Measurements from ENCODE around the gene RFX1.
"Not testable (repeated sequence)": the region's sequence is repeated elsewhere in the genome, so short reads cannot be mapped to it uniquely, and the experiment has no call there.

Gene RFX1

DNA sequence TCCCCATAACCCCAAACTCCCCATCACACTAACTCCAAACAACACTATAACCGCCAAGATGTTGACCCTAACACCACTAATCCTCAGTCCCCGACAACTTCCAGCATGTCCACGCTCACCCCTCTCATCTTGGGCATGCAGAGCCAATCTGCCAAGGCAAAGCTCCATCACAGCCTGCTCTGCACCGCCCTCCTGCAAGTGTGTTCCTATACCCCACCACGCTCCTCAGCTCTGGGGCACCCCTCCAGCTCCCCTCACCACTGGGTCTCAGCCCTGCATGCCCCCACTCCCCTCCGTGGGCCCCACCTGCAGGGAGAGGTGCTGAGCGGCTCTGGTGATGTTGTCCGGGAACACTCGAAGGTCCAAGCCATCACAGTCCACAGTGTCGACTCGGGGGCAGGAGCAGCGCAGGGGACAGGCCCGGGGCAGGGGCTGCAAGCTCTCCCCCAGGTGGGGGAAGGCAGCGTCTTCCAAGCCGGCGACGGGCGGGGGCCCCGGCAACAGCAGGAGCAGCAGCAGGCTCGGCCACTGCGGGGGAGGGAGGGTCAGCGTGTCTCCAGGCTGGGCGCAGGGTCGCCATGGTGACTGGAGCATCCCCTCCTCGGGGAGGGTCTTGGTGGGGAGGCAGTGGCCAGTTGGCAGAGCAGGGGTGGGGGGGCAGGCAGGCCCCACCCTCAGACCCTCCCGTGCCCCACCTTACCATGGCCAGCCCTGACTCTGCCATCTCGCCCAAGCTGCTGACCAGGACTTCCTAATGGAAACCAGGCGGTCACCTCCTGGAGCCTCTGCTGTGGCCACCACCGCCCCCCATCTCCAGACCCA, 68.4 kb downstream of the RFX1 start:
- no peak for DNase-seq (ENCODE audit: low read depth, low spot score)

DNA sequence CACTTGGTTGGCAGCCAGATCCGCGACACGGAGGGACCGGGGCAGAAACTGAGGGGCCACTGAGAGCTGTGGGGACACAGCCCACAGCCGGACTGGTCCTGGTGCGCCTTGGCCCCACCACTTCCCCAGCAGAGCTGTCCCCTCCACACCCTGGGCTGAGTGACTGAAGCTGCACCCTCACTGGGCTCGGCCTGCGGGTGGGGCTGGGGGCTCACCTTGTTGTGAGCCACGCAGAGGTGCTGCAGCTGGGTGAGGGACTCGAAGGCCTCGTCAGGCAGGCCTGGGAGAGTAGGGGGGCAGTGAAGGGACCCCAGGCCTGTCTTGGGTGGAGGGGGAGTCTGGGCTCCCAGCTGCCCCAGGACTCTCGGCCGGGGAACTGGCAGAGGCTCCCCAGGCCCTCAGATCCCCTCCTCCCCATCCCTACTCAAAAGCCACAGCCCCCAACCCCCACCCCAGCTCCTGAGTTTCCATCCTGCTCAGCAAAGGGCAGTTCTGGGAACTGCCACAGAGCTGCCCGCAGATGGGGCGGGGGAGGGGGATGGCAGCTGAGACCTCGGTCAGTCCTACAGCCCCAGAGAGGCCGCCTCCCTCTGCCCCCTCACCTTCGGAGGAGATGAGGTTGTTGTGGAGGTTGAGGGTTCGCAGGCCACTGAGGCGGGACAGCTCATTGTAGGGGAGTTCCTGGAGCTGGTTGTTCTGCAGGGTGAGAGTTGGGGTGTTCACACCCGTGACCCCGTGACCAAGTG, 70.2 kb downstream of the RFX1 start:
- DNase-seq (ENCODE audit: low read depth, low spot score): no peak

DNA sequence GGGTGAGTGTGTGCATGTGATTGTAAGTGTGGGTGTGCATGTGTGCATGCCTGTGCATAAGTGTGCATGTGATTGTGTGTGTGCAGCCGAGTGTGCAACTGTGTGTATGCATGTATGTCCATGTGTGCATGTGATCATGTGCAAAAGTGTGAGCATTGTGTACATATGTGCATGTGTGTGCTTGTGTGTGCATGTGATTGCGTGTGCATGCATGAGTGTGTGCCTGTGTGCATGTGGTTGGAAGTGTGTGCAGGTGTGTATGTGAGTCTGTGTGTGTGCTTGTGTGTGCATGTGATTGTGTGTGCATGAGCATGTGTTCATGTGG, 71.4 kb downstream of the RFX1 start:
- DNase-seq (ENCODE audit: low read depth, low spot score): no peak

DNA sequence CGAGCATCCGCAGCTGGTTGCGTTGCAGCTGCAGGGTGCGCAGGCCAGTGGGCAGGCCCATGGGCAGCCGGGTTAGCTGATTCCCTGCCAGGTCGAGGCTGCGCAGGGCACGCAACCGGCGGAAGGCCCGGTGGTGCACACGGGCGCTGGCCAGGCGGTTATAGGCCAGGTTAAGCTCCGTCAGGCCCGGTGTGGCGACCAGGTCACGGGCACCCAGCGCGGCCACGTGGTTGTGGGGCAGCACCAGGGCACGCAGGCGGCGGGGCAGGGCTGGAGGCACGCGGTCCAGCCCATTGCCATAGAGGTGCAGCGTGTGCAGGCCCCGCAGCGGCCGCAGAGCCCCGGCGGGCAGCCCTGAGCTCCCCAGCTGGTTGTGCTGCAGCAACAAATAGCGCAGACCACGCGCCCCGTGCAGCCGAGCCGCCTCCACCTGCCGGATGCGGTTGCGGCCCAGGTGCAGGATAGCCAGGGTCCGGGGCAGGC, 73.2 kb downstream of the RFX1 start:
- DNase-seq (ENCODE audit: low read depth, low spot score): no peak

DNA sequence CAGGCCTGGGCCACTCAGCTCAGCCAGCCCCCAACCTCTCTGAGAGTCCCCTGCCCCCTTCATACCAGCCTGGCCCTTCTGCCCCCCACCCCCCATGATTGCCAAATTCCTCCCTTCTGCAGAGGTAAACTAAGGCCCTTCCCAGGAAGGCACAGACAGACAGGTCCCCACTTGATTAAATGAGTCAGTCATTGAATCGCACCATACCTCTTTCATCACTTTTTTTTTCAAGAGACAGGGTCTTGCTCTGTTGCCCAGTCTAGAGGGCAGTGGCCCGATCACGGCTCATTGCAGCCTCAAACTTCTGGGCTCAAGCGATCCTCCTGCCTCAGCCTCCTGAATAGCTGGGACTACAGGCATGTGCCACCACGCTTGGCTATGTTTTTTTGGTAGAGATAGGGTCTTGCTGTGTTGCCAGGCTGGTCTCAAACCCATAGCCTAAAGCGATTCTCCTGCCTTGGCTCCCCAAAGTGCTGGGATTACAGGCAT, 73.9 kb downstream of the RFX1 start:
- DNase-seq (ENCODE audit: low read depth, low spot score): no peak

DNA sequence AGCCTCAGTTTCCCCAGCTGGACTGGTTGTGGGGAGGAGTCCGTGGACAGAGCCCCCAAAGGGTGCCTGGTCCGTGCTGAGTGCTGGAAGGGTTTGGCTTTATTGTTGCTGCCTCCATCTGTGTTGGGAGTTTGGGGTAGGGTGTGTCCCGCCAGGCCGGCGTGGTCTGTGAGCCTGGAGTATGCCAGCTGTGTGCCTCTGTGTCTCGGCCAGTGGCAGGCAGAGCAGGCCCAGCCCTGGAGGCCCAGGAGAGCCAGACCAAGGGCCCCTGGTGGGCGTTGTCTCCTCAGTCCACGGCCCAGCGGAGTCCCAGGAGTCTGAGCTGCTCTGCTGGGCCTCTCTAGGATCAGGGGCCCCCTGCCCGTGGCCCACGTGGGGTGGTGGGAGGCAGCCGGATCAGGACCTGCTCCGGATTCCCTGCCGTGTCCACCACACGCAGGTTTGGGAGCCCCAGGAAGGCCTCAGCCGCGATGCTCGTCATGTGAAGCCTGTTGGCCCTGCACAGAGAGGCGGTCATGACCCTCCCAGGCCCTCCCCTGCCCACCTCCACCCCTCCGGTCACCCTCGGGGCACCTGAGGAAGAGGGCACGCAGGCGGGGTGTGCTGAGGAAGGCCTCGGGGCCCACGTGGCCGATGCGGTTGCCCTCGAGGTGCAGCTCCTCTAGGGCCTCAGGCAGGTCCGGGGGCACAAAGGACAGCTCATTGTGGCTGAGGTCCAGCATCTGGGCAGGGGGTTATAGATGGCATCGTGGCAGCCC, 74.5 kb downstream of the RFX1 start:
- no peak for DNase-seq (ENCODE audit: low read depth, low spot score)

DNA sequence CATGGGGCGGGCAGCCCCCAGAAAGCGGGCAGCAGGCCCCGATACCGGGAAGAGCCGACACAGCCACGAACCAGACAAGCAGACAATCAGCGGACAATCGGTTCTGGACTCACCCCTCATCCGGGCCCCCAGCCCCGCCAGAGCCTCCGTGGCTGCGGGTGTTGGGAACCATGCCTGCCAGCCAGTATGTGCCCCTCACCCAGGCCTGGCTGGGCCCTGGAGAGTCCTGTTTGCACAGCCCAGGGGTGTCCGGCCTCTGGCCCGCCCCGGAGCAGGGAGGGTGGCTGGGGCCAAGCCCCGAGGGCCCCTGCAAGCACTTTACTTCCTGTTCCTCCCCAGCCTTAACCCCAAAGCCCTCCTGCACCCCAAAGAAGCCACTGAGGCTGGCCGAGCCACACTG, 75.7 kb downstream of the RFX1 start:
- DNase-seq (ENCODE audit: low read depth, low spot score): no peak

DNA sequence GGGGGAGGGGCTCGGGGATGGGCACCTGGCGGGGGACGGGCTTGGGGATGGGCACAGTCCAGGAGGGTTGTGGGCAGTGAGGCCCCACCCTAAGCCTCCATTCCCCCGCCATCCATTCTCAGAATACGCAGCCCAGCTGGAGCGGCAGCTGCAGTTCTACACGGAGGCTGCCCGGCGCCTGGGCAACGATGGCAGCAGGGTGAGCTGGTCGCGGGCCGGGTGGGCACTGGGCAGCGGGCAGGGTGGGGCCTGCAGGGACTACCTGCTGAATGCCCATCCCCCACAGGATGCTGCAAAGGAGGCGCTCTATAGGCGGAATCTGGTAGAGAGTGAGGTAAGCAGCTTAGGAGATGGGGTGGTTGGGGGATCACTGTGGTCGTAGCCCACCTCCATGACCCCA, 76.2 kb downstream of the RFX1 start:
- DNase-seq (ENCODE audit: low read depth, low spot score): no peak

DNA sequence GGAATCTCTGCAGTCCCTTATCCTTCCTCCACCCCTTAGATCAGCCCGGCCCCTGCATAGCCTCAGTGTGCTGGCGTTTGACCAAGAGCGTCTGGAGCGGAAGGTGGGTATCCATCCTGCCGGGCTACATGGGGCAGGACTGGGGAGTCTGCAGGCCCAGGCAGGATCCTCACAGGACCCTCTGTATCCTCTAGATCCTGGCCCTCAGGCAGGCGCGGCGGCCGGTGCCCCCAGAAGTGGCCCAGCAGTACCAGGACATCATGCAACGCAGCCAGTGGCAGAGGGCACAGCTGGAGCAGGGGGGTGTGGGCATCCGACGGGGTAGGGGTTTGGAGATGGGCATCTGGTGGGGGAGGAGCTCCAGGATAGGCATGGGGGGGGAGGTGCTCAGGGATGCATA, 76.8 kb downstream of the RFX1 start:
- DNase-seq (ENCODE audit: low read depth, low spot score): no peak

DNA sequence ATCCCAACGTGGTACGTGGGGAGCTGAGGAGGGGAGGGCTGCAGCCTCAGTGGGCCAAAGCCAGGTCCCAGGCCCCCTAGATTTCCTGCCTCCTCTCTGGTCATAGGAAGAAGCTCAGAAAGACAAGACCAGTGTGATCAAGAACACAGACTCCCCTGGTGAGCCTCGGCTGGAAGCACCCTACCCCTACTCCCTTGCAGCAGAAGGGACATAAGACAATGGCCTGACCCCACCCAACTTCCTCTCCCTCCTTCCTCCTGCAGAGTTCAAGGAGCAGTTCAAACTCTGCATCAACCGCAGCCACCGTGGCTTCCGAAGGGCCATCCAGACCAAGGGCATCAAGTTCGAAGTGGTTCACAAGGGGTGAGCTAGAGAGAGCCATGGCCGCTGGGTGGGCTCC, 79.4 kb downstream of the RFX1 start:
- no peak for DNase-seq (ENCODE audit: low read depth, low spot score)

DNA sequence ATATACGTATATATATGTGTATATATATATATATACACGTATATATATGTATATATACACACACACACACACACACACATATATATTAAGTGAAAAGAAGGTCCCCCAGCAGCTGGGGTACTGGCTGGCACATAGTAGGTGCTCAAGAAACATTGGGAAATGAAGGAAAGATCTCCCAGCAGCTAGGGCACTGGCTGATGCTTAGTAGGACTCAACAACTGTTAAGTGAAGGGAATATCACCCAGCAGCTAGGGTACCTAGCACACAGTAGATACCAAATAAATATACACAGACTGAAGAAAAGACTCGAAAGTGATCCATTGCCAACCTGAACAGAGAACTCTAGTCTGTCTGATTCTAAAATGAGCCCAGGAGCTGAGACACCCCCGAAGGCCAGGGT, 80.1 kb downstream of the RFX1 start:
- no peak for DNase-seq (ENCODE audit: low read depth, low spot score)

DNA sequence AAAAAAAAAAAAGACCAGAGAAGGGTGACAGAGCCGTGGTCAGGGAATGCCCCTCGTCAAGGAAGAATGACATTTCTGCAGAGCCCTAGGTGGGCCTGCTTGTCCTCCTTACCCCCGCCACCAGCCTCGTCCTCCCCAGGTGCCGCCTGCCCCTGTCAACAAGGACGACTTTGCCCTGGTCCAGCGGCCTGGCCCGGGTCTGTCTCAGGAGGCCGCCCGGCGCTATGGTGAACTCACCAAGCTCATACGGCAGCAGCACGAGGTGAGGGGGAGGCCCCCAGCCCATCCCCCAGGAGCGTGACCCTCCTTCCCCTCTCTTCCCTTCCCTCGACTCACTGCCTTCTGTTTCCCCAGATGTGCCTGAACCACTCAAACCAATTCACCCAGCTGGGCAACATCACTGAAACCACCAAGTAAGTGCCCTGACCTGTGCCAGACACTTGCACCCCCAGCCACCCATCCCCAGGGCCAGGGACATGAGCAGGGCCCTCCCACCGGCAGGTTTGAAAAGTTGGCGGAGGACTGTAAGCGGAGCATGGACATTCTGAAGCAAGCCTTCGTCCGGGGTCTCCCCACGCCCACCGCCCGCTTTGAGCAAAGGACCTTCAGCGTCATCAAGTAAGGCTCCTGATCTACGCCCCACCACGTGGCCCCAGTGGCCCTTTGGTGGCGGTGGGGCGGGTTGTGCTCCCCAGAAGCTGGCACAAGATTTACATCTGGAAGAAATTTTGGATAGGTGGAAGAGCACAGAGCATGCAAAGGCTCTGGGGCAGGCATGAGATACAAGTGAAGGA, 82.7 kb downstream of the RFX1 start:
- DNase-seq (ENCODE audit: low read depth, low spot score): no peak

DNA sequence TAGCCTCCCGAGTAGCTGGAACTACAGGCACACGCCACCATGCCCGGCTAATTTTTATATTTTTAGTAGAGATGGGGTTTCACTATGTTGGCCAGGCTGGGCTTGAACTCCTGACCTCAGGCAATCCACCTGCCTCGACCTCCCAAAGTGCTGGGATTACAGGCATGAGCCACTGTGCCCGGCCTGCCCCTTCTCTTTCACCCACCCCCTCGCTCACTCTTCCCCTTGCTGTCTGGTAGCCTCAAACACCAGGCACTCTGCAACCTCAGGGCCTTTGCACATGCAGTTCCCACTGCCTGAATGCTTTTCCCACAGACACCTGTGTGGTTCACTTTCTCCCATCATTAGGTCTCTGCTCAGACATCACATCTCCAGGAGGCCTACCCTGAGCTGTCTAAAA, 84.0 kb downstream of the RFX1 start:
- not testable (repeated sequence) for DNase-seq (ENCODE audit: low read depth, low spot score)

DNA sequence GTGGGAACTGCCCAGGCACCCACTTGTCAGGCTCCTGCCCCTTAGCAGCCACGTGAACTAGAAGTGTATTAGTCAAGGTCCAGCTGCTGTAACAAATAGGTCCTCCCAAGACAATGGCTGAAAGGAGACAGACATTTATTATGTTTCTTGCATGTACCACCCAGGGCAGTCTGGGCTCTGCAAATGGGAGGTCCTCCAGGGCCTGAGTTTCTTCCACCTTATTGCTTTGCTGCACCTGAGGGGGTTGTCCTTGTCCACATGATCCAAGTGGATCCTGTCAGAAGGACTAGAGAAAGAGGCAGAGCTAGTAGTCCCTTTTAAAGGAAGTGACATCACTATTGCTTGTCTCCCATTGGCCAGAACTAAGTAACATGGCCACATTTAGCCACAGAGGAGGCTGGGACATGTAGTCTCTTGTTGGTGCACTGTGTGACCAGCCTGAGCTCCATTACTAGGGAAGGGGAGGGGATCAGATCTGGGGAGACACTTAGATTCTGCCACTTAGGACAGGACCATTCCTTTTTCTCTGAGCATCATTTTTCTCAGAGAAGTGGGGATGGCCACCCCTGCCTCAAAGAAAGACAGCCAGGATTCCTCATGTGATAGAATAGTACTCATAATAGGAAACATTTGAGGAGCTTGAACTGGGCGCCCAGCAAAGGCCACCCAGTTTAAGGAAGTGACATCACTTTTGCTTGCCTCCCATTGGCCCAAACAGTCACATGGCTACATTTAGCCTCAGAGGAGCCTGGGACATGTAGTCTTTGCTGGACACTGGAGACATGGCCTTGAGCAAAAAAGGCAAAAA, 85.0 kb downstream of the RFX1 start:
- DNase-seq (ENCODE audit: low read depth, low spot score): no peak

DNA sequence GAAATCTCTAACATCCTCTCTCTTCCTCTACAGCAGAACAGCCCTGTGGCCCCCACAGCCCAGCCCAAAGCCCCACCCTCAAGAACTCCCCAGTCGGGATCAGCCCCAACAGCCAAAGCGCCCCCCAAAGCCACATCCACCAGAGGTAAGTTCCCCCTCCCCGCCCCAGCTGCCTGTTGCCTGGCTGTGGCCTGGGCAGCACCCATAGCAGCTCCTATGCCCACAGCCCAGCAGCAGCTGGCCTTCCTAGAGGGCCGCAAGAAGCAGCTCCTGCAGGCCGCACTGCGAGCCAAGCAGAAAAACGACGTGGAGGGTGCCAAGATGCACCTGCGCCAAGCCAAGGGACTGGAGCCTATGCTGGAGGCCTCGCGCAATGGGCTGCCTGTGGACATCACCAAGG, 85.6 kb downstream of the RFX1 start:
- no peak for DNase-seq (ENCODE audit: low read depth, low spot score)

DNA sequence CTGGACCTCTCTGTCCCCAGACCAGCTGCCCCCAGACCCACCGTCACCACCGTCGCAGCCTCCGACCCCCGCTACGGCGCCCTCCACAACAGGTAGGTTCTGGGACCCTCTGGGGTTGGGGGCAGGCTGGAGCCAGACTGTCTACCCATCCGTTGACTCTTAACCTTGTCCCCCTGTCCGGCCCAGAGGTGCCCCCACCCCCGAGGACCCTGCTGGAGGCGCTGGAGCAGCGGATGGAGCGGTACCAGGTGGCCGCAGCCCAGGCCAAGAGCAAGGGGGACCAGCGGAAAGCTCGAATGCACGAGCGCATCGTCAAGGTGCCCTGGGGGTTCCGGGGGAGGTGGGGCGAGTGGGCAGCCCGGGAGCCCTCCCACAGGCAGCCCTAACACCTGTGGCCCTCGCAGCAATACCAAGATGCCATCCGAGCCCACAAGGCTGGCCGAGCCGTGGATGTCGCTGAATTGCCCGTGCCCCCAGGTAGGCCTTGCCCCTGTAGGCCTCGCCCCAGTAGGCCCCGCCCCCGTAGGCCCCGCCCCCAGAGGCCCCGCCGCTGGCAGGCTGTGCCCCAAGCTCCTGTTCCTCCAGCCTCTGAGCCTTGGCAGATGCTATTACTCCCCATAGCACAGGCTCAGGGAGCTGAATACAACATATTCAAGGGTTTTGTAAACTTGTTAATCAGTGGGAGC, 87.3 kb downstream of the RFX1 start:
- no peak for DNase-seq (ENCODE audit: low read depth, low spot score)

DNA sequence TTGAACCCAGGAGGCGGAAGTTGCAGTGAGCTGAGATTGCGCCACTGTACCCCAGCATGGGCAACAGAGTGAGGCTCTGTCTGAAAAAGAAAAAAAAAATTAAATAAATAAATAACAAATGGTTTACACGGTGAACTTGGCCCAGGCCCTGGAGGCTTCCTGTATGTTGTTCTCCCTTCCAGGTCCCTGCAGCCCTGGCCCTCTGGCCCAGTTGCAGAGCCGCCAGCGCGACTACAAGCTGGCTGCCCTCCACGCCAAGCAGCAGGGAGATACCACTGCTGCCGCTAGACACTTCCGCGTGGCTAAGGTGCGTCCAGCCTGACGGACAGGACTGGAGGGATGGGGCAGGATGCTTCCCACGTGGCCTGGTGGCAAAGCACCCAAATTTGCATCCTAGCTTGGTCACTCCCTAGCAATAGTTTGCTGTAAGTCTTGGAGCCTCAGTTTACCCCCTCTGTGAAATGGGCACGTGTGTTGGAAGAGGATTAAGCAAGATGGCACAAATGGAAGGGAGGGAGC, 88.2 kb downstream of the RFX1 start:
- no peak for DNase-seq (ENCODE audit: low read depth, low spot score)

DNA sequence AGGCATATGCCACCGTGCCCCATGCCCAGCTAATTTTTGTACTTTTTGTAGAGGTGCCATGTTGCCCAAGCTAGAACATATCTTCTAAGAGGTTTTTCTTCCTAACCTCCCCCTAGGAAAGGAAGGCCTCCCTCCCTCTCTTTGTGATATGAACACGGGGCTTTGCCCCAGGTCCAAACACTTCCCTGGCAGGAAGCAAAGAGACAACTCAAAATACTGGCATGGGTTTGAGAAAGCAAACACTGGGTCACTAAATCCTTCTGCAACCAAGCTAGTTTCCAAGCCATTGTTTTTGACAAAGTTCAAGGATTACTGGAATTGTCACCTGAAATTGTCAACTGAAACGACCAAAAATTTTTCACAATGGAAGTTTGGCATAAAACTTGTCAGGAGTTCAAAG, 91.3 kb downstream of the RFX1 start:
- DNase-seq (ENCODE audit: low read depth, low spot score): no peak

DNA sequence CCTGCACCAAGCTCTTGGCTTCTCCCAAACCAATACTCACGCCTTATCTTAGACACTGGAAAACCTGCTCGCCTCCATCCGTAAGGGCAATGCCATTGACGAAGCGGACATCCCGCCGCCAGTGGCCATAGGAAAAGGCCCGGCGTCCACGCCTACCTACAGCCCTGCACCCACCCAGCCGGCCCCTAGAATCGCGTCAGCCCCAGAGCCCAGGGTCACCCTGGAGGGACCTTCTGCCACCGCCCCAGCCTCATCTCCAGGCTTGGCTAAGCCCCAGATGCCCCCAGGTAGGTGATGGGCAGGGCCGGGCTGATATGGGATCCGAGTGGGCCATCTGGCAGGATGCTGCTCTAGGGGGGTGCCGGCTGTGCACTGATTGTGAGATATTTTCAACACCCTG, 92.8 kb downstream of the RFX1 start:
- no peak for DNase-seq (ENCODE audit: low read depth, low spot score)
